ENCODE results near the gene GRIN2A. TPM values are rescaled to one million over a fixed set of nuclear protein-coding genes. Genes with fewer than 3 reads are reported as not detected.

The GRIN2A gene
- total RNA-seq, 4 donors from 2014 or later: 0.19 to 0.56 (median 0.35) TPM

GRCh38 chr16:10039220-10040096, 142.8 kb downstream of the GRIN2A start:
- TF ChIP-seq CTCF (IDR thresholded peaks at IDR 0.05): peak in 1 of 6 experiments; percentile 3
- TF ChIP-seq POLR2A (IDR thresholded peaks at IDR 0.05): no peak
- intact Hi-C loops (cut with DNase I): no loop called here
- peaks cover 0 to 16% (median 0%) of the 10 kb centered on the region in 4 donors for H3K27me3 ChIP-seq
- H3K36me3 ChIP-seq: no peaks in the 10 kb centered on the region
- peaks cover 0 to 11% (median 0%) of the 10 kb centered on the region in 3 donors for H3K4me1 ChIP-seq
- 7 to 12% methylated on average over 12 to 22 of the region's 28 CpGs for WGBS, 2 donors
- H3K4me3 ChIP-seq: peak overlapping the region in 2 of 4 donors; percentile 22 to 56
- H3K9me3 ChIP-seq: peaks cover 0 to 7% (median 0%) of the 10 kb centered on the region in 3 donors
- no peak for DNase-seq
- no peak overlapping the region for H3K27ac ChIP-seq

GRCh38 chr16:10037751-10038150, 144.5 kb downstream of the GRIN2A start:
- TF ChIP-seq CTCF (IDR thresholded peaks at IDR 0.05) (no peak), POLR2A (IDR thresholded peaks at IDR 0.05) (no peak)
- peaks cover 0 to 11% (median 0%) of the 10 kb centered on the region in 3 donors for H3K4me1 ChIP-seq
- H3K27me3 ChIP-seq: peaks cover 0 to 16% (median 0%) of the 10 kb centered on the region in 4 donors
- no peak overlapping the region for H3K4me3 ChIP-seq
- no peak for DNase-seq
- intact Hi-C loops (cut with DNase I): no loop called here
- peaks cover 0 to 7% (median 0%) of the 10 kb centered on the region in 3 donors for H3K9me3 ChIP-seq
- H3K27ac ChIP-seq: no peak overlapping the region
- no peaks in the 10 kb centered on the region for H3K36me3 ChIP-seq
- WGBS, 2 donors: 69 to 85% methylated on average over 4 of the region's 4 CpGs

- TF ChIP-seq POLR2A (IDR thresholded peaks at IDR 0.05): no peak
- no peak for DNase-seq
- Histone ChIP-seq H3K36me3 (no peaks in the 10 kb centered on the region), H3K4me1 (peaks cover 0 to 11% (median 0%) of the 10 kb centered on the region in 3 donors), H3K27ac (no peak overlapping the region), H3K4me3 (no peak overlapping the region), H3K9me3 (peaks cover 0 to 7% (median 0%) of the 10 kb centered on the region in 3 donors), H3K27me3 (peaks cover 0 to 16% (median 0%) of the 10 kb centered on the region in 4 donors)
- intact Hi-C loops (cut with DNase I): no loop called here
- 58 to 70% methylated on average over 7 of the region's 7 CpGs for WGBS, 2 donors
Observed at GRCh38 chr16:10036956-10037355, 145.3 kb downstream of the GRIN2A start.

GRCh38 chr16:10033556-10033955, 148.7 kb downstream of the GRIN2A start:
- Histone ChIP-seq H3K27ac (no peak overlapping the region), H3K4me1 (no peaks in the 10 kb centered on the region), H3K27me3 (peaks cover 0 to 2% (median 0%) of the 10 kb centered on the region in 4 donors), H3K4me3 (no peak overlapping the region), H3K36me3 (no peaks in the 10 kb centered on the region), H3K9me3 (peaks cover 0 to 7% (median 0%) of the 10 kb centered on the region in 3 donors)
- intact Hi-C loops (cut with DNase I): no loop called here
- TF ChIP-seq CTCF (IDR thresholded peaks at IDR 0.05) (no peak), POLR2A (IDR thresholded peaks at IDR 0.05) (no peak)
- whole genome bisulfite sequencing, 2 donors: 33 to 52% methylated on average over 2 to 5 of the region's 5 CpGs
- no peak for DNase-seq

- Histone ChIP-seq H3K9me3 (no peaks in the 10 kb centered on the region), H3K4me1 (no peaks in the 10 kb centered on the region), H3K4me3 (no peak overlapping the region), H3K27me3 (no peaks in the 10 kb centered on the region), H3K27ac (no peak overlapping the region), H3K36me3 (no peaks in the 10 kb centered on the region)
- intact Hi-C loops (cut with DNase I): no loop called here
- DNase-seq: no peak
- no peak for TF ChIP-seq CTCF (IDR thresholded peaks at IDR 0.05)
- no peak for TF ChIP-seq POLR2A (IDR thresholded peaks at IDR 0.05)
- WGBS, 2 donors: 92 to 93% methylated on average over 4 of the region's 4 CpGs
Observed at GRCh38 chr16:10031955-10032354, 150.3 kb downstream of the GRIN2A start.
